ENCODE measurements around the gene TMEM130.

GRCh38 chr7:98870807-98871491 is 1.1 kb upstream of the TMEM130 start:
- no peak for TF ChIP-seq REST (IDR thresholded peaks at IDR 0.05; ENCODE audit: low read depth)
- TF ChIP-seq TCF12 (IDR thresholded peaks at IDR 0.05; ENCODE audit: low read depth), result no peak
